Medulla oblongata (tissue), 1 donor: Measurements from ENCODE around the gene C17orf107.
A peak's percentile ranks its signal among the peaks of the same experiment; 100 is the strongest.

ENCODE experiments used
- DNase-seq: peaks from one replicate; pipeline ENCODE4 v3.0.0-alpha.2; 2015; ENCODE audit errors: extremely low spot score

The C17orf107 gene

DNA sequence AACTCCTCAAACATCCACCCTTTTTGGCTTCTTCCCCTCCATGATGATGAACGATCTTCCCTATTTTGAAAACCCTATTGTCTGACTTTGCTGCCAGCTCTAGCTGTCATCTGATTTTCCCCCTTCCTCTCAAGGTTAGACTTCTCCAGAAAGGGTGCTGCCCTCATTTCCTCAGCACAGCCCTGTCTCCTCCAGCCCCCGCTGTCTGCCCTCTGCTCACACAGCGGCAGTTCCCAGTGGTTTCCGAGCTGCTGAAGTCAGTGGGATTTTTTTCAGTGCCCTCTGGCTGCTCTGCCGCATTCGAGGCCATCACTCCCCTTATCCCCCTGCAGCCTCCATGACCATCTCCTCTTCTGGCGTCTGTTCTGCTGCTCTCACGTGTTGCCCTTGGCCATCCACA lies 26.6 kb upstream of the C17orf107 start:
- DNase-seq, result peak; percentile 88

DNA sequence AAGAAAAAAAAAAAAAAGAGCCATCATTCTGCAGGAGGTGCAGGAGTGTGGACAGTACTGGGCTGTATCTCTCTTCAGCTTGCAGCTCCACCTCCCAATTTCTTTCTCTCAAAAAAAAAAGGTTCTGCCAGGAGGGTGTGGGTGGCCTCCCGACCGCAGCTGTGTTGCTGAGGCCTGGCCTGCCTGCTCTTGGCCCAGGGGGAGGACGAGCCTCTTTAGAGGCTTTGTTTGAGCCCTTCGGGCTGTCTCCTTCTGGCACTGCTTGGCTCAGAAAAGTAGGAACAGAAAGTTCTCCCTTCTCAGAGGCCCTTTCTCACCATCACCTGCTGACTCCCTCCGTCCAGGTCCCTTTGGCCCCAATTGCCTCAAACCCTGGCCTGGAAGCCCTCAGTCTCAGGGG lies 22.2 kb upstream of the C17orf107 start:
- DNase-seq, result peak; percentile 80

DNA sequence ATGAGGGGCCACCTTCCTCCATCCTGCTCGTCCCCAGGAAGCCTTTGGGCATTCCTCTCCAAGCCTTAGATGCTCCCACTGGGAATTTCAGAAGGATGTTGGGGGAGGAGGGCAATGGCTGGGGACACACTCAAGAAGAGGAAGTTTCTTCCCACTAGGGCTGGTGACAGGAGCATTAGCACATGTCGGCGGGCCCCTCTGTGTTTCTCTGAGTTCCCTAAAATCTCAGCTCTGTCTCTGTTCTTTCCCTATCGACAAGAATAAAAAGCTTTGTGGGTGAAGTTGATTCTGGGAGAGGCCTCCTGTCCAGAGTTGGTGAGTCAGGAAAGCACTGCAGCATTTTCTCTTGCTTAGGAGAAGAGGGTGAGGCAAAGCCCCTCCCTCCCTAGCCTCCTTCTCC lies 19.7 kb upstream of the C17orf107 start:
- no peak for DNase-seq

DNA sequence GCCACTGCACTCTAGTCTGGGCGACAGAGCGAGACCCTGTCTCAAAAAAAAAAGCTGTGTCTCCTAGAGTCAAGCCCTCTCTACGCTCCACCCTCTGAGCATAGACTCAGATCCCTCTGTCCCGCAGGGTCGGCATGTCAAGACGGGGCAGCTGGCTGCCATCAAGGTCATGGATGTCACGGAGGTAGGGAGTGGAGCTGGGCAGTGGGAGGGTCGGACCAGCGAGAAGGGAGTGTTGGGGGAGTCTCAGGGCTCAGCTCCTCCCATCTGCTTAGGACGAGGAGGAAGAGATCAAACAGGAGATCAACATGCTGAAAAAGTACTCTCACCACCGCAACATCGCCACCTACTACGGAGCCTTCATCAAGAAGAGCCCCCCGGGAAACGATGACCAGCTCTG lies 18.5 kb upstream of the C17orf107 start:
- DNase-seq, result no peak

DNA sequence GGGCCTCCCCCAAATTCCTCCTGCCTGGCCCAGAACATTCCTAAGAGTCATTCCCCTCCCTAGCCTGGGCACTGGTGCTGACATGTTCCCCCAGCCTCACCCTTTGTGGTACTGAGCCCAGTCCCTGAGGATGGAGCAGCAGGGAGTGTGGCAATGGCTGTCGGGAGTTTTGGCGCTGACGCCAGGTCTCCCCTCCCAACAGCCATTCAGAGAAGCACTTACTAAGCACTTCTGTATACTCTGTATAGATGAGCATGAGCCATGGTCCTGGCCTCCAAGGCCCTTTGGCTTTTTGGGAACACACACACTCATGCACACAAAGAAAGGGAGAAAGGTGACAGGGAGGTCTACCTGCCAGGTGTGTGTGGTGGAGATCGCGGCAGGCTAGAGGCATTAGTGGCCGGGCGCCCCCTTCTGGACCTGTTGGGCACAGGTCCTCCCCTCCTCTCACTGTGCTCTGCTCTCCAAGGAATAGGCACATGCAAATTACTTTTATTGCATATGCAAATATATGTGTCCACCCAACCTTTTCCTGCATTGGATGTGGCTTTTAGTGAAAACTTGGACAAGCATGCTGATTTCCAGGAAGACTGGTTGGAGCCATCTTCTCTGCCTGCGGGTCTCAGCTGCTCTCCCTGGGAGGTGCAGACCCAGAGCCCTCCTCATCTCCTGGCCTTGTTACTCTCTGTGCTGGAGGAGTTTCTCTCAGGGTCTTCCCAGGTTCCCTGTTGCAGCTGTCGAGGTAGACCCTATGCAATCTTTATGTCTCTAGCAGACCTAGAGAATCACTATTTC lies 17.4 kb upstream of the C17orf107 start:
- peak; percentile 75 for DNase-seq

DNA sequence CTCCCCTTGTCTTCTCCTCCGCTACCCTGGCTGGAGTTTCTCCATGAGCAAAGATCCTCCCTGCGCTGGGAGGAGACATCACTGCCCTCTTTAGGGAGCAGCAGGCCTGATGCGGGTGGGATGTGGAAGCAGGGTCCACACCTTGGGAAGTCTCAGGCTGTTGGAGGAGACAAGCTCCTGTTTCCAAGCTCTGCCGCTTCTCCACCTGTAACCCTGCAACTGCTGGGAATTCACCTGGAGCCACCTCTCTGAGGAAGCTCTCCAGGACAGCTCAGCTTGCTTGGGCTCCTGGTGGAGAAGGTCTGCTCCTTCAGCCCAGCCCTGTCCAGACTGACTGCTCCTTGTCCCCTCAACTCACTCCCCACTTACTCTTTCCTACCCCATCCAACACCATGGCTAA lies 14.8 kb upstream of the C17orf107 start:
- no peak for DNase-seq

DNA sequence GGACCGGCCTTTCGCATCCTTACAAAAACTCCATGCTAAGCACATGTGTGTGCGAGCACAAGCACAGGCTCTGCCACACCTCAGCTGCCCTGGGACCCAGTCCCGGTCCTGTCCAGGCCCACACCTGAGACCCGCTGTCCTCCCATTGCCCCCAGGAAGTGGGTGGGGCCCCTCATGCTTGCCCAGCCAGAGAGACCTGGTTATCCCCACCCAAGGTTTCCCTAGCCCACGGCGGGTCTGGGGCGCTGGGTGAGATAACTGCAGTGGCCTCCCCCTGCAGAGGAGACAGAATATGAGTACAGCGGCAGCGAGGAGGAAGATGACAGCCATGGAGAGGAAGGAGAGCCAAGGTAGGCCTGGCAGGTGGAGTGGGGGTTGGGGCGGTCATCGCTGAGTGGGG lies 12.5 kb upstream of the C17orf107 start:
- no peak for DNase-seq

DNA sequence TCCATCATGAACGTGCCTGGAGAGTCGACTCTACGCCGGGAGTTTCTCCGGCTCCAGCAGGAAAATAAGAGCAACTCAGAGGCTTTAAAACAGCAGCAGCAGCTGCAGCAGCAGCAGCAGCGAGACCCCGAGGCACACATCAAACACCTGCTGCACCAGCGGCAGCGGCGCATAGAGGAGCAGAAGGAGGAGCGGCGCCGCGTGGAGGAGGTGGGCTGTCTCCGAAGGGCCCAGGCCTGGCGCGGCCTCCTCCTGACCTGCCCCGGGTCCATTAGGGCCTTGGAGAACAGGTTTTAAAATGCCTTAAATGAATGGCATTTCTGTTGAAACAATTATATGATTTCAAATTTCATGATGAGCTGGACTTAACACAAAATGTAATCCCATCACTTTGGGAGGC lies 11.8 kb upstream of the C17orf107 start:
- DNase-seq, result no peak

DNA sequence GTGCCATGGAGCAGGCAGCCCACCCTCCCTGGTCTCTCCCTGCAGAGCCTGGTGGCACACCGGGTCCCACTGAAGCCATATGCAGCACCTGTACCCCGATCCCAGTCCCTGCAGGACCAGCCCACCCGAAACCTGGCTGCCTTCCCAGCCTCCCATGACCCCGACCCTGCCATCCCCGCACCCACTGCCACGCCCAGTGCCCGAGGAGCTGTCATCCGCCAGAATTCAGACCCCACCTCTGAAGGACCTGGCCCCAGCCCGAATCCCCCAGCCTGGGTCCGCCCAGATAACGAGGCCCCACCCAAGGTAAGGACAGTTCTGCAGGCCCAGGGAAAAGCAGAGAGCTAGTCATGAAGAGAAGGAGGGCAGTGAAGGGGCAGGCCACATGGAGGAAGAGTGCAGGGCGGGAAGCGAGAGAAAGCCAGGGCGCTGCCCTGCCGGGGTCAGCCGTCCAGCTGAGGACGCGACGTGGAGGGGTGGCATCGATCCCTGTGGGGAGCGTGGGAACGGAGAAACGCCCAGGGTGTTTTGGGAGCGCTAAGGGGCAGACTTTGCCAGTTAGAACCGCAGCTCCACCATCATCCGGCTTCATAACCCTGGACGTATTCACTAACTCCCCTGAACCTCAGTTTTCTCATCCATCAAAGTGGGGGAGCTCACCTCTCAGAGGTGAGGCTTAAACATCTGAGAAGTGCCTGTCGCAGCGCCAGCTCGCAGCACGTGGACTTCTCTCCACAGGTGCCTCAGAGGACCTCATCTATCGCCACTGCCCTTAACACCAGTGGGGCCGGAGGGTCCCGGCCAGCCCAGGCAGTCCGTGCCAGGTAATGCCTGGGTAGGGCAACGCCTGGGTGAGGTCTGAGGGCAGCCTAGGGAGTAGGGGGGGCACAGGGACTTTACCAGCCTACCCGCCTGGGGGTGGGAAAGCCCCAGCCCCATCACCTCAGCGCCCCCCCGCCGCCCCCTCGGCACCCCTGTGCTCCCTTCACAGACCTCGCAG lies 7.6 kb upstream of the C17orf107 start:
- DNase-seq, result no peak

DNA sequence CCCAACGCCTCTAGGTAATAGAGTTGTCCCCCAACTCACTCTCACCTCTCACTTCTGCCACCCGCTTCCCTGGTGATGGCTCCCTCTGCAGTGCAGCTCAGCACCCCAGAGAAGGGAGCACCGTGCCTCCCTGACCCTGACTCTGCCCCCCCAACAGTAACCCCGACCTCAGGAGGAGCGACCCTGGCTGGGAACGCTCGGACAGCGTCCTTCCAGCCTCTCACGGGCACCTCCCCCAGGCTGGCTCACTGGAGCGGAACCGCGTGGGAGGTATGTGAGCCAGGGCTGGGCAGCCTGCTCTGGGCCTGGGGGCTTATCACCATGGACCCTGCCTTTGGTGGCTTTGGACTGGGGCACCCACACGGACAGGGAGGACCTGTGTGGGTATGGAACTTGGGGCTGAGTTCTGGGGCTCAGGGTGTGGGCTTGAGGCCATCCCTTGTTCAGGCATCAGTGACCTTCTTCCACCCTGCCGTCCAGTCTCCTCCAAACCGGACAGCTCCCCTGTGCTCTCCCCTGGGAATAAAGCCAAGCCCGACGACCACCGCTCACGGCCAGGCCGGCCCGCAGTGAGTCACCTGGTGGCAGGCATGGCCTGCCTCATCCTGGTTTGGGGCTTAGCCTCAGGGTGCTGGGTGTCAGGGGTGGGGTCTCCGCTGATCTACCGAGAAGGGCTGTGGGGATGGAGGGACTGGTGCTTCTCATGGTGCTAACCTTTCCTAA lies 6.7 kb upstream of the C17orf107 start:
- DNase-seq, result no peak

DNA sequence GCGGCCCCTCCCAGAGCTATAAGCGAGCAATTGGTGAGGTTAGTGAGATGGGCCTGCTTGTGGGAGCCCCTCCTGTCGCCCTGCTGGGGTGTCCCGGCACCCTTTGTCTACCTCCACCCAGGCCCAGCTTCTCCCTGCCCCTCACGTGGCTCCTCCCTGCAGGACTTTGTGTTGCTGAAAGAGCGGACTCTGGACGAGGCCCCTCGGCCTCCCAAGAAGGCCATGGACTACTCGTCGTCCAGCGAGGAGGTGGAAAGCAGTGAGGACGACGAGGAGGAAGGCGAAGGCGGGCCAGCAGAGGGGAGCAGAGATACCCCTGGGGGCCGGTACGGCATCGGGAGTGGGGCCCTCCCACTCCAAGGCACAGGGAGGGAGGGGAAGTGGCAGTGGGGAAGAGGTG lies 6.1 kb upstream of the C17orf107 start:
- DNase-seq, result no peak

DNA sequence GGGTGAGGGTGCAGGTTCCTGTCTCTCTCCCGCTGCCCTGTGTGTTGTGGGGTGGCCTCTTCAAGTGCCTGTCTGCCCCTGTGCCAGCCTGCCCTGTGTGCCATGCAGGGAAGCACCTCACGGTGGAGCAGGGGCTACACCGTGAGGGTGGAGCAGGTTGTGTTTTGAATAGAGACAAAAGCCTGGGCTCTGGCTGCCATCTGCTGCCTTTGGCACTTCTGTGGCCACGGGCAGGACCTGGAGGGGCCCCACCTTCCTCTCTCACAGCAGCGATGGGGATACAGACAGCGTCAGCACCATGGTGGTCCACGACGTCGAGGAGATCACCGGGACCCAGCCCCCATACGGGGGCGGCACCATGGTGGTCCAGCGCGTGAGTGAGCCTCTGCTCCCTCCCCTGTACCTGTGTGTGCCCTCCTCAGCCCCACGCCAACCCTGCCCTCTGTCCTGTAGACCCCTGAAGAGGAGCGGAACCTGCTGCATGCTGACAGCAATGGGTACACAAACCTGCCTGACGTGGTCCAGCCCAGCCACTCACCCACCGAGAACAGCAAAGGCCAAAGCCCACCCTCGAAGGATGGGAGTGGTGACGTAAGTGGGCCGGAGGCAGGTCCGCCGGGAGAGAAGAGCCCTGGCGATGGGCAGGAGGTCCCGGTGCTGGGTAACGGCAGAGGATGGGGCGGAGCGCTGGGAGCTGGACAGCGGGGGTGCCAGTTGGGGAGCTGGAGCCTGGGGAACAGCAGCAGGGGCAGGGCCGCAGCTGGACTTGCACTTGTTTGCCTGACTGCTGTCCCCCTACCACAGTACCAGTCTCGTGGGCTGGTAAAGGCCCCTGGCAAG lies 5.4 kb upstream of the C17orf107 start:
- DNase-seq, result no peak

DNA sequence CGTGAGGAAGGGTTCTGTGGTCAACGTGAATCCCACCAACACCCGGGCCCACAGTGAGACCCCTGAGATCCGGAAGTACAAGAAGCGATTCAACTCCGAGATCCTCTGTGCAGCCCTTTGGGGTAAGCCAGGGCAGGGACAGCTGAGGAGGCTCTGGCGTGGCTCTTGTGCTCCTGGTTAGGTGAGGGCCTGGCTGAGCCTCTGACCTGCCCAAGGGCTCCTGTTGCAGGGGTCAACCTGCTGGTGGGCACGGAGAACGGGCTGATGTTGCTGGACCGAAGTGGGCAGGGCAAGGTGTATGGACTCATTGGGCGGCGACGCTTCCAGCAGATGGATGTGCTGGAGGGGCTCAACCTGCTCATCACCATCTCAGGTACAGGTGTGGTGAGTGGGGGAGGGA lies 4.2 kb upstream of the C17orf107 start:
- DNase-seq, result no peak

DNA sequence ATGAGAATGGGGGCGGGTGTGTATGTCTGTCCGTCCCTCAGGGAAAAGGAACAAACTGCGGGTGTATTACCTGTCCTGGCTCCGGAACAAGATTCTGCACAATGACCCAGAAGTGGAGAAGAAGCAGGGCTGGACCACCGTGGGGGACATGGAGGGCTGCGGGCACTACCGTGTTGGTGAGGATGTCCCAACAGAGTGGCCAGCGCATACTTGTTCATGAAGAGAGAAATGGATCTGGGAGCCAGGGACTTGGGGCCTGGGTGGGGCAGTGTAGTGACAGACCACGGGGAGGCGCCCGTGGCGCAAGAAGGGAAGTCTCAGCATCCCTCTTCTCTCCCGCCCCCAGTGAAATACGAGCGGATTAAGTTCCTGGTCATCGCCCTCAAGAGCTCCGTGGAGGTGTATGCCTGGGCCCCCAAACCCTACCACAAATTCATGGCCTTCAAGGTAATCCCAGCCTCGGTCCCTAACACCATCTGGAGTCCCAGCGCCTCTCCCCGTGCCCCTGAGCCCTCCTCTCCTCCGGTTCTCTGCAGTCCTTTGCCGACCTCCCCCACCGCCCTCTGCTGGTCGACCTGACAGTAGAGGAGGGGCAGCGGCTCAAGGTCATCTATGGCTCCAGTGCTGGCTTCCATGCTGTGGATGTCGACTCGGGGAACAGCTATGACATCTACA lies 3.5 kb upstream of the C17orf107 start:
- no peak for DNase-seq

DNA sequence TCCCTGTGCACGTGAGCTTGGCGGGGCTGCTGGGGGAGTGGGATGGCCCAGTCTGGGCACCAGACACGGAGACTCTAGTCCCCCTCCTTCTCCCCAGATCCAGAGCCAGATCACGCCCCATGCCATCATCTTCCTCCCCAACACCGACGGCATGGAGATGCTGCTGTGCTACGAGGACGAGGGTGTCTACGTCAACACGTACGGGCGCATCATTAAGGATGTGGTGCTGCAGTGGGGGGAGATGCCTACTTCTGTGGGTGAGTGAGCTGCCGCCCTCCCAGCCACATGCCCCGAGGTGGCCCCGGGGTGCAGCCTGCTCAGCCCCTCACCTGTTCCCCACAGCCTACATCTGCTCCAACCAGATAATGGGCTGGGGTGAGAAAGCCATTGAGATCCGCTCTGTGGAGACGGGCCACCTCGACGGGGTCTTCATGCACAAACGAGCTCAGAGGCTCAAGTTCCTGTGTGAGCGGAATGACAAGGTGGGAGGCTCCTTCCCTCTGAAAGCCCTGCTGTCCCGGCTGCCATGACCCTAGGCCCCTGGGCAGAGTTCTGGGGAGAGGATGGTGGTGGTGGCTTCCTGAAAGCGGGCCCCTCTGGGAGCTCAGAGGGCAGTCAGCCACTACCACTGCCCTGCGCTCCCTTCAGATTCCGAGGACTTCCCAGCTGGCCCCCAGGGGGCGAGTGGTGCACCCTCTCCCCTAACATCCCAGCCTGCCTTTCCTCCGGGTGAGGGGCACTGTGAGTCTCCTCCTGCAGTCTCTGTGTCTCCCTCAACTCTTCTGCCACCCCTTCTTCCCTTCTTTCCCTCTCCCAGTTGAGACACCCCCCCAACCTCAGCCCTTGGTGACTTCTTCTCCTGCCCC lies 2.8 kb upstream of the C17orf107 start:
- no peak for DNase-seq

DNA sequence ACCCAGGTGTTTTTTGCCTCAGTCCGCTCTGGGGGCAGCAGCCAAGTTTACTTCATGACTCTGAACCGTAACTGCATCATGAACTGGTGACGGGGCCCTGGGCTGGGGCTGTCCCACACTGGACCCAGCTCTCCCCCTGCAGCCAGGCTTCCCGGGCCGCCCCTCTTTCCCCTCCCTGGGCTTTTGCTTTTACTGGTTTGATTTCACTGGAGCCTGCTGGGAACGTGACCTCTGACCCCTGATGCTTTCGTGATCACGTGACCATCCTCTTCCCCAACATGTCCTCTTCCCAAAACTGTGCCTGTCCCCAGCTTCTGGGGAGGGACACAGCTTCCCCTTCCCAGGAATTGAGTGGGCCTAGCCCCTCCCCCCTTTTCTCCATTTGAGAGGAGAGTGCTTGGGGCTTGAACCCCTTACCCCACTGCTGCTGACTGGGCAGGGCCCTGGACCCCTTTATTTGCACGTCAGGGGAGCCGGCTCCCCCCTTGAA lies 2.1 kb upstream of the C17orf107 start:
- no peak for DNase-seq

DNA sequence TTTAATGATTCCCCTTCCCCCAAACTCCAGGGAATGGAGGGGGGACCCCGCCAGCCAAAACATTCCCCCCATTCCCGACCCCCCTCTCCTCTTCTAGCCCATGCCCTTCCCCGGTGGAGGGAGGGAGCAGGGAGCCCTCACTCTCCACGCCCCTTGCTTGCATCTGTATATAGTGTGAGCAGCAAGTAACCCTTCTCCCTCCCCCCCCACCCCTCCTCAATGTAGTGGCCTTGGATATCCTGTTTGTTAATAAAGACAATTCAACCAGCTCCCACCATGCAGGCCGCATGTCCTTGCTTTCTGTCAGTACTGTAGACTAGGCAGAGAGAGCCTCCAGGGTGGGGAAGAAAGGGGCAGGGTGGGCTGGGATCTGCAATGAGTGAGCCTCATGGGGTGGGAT lies 1.6 kb upstream of the C17orf107 start:
- DNase-seq, result no peak

DNA sequence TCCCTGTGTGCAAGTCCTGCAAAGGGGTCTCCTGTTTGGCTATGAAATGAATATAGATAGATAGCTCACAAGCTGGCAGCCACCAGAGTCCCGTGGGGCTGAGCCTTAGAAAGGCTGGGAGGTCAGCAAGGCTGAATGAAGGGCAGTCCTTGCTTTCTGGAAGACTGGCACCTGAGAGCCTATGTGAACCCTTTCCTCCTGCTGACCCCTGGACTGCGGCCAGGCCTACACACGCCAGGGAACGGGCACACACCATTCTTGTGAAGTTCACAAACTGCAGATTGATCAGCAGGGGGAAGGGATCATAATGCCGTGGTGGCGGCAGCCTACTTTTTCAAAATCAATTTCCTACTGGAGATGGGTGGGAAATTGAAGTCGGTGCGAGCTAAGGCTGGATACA lies 985 bp upstream of the C17orf107 start:
- no peak for DNase-seq

DNA sequence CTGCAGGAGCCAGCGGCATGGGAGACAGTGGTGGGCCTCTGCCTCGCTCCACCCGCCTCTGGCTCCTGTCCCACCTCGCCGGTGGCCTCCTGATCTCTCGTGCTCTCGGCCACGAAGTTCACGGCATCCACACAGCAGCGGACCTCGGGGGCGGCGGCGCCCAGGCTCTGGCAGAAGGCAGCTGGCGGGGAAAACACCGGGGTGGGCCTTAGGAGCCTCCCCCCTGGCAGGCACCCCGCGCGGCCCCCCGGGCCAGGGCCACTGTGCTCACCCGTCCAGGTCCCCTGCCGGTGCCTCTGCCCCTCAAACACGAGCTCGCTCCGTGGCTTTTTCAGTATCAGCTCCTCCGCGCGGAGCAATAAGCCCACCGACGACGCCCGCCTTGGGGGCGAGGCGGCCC lies 409 bp upstream of the C17orf107 start:
- DNase-seq, result no peak
